ENCODE results near the gene NNAT. TPM values are rescaled to one million over a fixed set of nuclear protein-coding genes. Genes with fewer than 3 reads are reported as not detected.

The NNAT gene
- total RNA-seq, 1 donor, result not detected

DNA sequence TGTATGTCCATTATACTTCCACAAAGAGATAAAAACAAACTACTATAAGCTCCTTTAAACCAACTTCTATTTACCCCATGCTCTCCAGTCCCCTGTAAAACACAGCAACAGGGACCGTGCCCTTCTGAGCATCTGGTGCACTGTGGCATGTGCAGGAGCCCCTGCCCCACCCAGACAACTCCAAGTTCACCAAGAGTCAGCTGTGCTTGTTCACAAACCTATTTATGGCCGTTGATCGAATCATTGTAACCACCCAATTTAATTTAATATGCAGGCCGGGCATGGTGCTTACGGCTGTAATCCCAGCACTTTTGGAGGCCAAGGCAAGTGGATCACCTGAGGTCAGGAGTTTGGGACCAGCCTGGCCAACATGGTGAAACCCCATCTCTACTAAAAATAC, 20.3 kb downstream of the NNAT start:
- Histone ChIP-seq H3K9me3 (ENCODE audit: low read depth, low read length) (no peaks in the 10 kb centered on the region), H3K27ac (ENCODE audit: low read depth, low read length) (no peak overlapping the region), H3K36me3 (ENCODE audit: insufficient read depth, low read length) (no peaks in the 10 kb centered on the region), H3K79me2 (ENCODE audit: insufficient read depth, low read length) (no peaks in the 10 kb centered on the region), H3K4me2 (ENCODE audit: insufficient read depth, low read length) (no peak overlapping the region), H3K4me3 (ENCODE audit: insufficient read depth, low read length) (no peak overlapping the region), H3K27me3 (ENCODE audit: insufficient read depth, low read length) (peaks cover 24% of the 10 kb centered on the region), H3K4me1 (ENCODE audit: insufficient read depth, low read length) (no peaks in the 10 kb centered on the region), H2AFZ (ENCODE audit: low read length) (no peak overlapping the region), H4K20me1 (ENCODE audit: insufficient read depth, low read length) (no peaks in the 10 kb centered on the region)
- no peak for TF ChIP-seq CTCF (IDR thresholded peaks at IDR 0.05; ENCODE audit: extremely low read depth, low read depth, low read length)
- no peak for DNase-seq (ENCODE audit: insufficient read length, low spot score, missing footprints)

DNA sequence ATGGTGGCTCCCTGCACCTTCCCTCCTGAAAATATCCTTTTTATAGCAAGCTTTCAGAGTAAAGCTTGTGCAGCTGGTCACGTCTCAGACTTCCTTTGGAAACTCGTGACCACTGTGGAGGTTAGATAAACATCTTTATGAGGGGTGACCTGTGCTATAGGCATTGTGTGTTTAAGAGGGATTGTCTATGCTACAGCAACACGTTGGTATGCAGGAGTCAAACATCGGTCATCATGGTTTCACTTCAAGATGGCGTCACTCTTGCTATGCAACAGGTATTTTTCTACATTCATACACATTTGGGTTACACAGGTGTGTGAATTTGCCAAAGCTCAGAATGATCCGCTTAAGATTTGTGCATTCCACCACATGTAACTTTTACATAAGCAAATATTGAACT, 21.2 kb downstream of the NNAT start:
- DNase-seq (ENCODE audit: insufficient read length, low spot score, missing footprints), result no peak
- no peak overlapping the region for H3K27ac ChIP-seq (ENCODE audit: low read depth, low read length)
- no peaks in the 10 kb centered on the region for H3K36me3 ChIP-seq (ENCODE audit: insufficient read depth, low read length)
- H3K4me3 ChIP-seq (ENCODE audit: insufficient read depth, low read length), result no peak overlapping the region
- H3K4me1 ChIP-seq (ENCODE audit: insufficient read depth, low read length), result no peaks in the 10 kb centered on the region
- no peaks in the 10 kb centered on the region for H4K20me1 ChIP-seq (ENCODE audit: insufficient read depth, low read length)
- TF ChIP-seq CTCF (IDR thresholded peaks at IDR 0.05; ENCODE audit: extremely low read depth, low read depth, low read length), result no peak
- no peak overlapping the region for H2AFZ ChIP-seq (ENCODE audit: low read length)
- no peaks in the 10 kb centered on the region for H3K79me2 ChIP-seq (ENCODE audit: insufficient read depth, low read length)
- peaks cover 16% of the 10 kb centered on the region for H3K27me3 ChIP-seq (ENCODE audit: insufficient read depth, low read length)
- no peaks in the 10 kb centered on the region for H3K9me3 ChIP-seq (ENCODE audit: low read depth, low read length)
- no peak overlapping the region for H3K4me2 ChIP-seq (ENCODE audit: insufficient read depth, low read length)

- H3K79me2 ChIP-seq (ENCODE audit: insufficient read depth, low read length), result no peaks in the 10 kb centered on the region
- no peaks in the 10 kb centered on the region for H3K4me1 ChIP-seq (ENCODE audit: insufficient read depth, low read length)
- no peak overlapping the region for H3K4me3 ChIP-seq (ENCODE audit: insufficient read depth, low read length)
- no peaks in the 10 kb centered on the region for H3K9me3 ChIP-seq (ENCODE audit: low read depth, low read length)
- peak; percentile 53 for TF ChIP-seq CTCF (IDR thresholded peaks at IDR 0.05; ENCODE audit: extremely low read depth, low read depth, low read length)
- H3K27me3 ChIP-seq (ENCODE audit: insufficient read depth, low read length), result peaks cover 16% of the 10 kb centered on the region
- H3K36me3 ChIP-seq (ENCODE audit: insufficient read depth, low read length), result no peaks in the 10 kb centered on the region
- no peak overlapping the region for H3K4me2 ChIP-seq (ENCODE audit: insufficient read depth, low read length)
- no peak overlapping the region for H3K27ac ChIP-seq (ENCODE audit: low read depth, low read length)
- no peak overlapping the region for H2AFZ ChIP-seq (ENCODE audit: low read length)
- H4K20me1 ChIP-seq (ENCODE audit: insufficient read depth, low read length), result no peaks in the 10 kb centered on the region
- no peak for DNase-seq (ENCODE audit: insufficient read length, low spot score, missing footprints)
These were observed 22.8 kb downstream of the NNAT start for GRCh38 chr20:37543828-37544227.

GRCh38 chr20:37544386-37544785, 23.3 kb downstream of the NNAT start:
- no peak overlapping the region for H3K27ac ChIP-seq (ENCODE audit: low read depth, low read length)
- no peaks in the 10 kb centered on the region for H3K36me3 ChIP-seq (ENCODE audit: insufficient read depth, low read length)
- no peaks in the 10 kb centered on the region for H3K4me1 ChIP-seq (ENCODE audit: insufficient read depth, low read length)
- H3K9me3 ChIP-seq (ENCODE audit: low read depth, low read length), result no peaks in the 10 kb centered on the region
- H2AFZ ChIP-seq (ENCODE audit: low read length), result no peak overlapping the region
- no peak for DNase-seq (ENCODE audit: insufficient read length, low spot score, missing footprints)
- H4K20me1 ChIP-seq (ENCODE audit: insufficient read depth, low read length), result no peaks in the 10 kb centered on the region
- H3K4me3 ChIP-seq (ENCODE audit: insufficient read depth, low read length), result no peak overlapping the region
- no peaks in the 10 kb centered on the region for H3K79me2 ChIP-seq (ENCODE audit: insufficient read depth, low read length)
- no peak for TF ChIP-seq CTCF (IDR thresholded peaks at IDR 0.05; ENCODE audit: extremely low read depth, low read depth, low read length)
- H3K27me3 ChIP-seq (ENCODE audit: insufficient read depth, low read length), result peaks cover 16% of the 10 kb centered on the region
- no peak overlapping the region for H3K4me2 ChIP-seq (ENCODE audit: insufficient read depth, low read length)

Data from osteoblast (primary cell).